Breast epithelium (tissue), 3 donors: ENCODE data around the gene NXPH4.

Experiments used
- POLR2A ChIP-seq: fragments of 450-650 bp; IDR thresholded peaks from one replicate; pipeline ENCODE4 v1.6.1; 2016; ENCODE audit warnings: antibody characterized with exemption, mild to moderate bottlenecking, moderate library complexity
- TF ChIP-seq, protein P1 (sequence below), 3 donors: fragments of 450-650 bp; IDR thresholded peaks; one replicate each; pipeline ENCODE4 v1.5.1; 2016 to 2017; ENCODE audit warnings: antibody characterized with exemption in 3 of 3, mild to moderate bottlenecking in 3 of 3, moderate library complexity in 3 of 3

DNA sequence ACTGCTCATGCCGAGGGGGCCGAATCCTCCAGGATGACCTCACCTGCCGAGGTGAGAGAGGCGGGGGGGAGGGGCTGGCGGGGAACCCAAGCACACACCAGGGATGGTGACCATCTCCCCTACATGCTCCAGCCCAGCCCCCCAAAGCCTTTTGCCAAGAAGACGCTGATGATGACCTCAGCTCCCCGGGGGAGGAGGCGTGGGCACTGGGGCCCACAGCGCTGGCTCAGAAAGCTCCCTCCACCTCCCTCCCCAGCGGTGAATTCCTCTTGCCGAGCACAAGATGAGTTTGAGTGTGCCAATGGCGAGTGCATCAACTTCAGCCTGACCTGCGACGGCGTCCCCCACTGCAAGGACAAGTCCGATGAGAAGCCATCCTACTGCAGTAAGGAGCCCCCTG lies 23.7 kb upstream of the NXPH4 start:
- no peak for TF ChIP-seq POLR2A
- TF ChIP-seq, protein P1, sequence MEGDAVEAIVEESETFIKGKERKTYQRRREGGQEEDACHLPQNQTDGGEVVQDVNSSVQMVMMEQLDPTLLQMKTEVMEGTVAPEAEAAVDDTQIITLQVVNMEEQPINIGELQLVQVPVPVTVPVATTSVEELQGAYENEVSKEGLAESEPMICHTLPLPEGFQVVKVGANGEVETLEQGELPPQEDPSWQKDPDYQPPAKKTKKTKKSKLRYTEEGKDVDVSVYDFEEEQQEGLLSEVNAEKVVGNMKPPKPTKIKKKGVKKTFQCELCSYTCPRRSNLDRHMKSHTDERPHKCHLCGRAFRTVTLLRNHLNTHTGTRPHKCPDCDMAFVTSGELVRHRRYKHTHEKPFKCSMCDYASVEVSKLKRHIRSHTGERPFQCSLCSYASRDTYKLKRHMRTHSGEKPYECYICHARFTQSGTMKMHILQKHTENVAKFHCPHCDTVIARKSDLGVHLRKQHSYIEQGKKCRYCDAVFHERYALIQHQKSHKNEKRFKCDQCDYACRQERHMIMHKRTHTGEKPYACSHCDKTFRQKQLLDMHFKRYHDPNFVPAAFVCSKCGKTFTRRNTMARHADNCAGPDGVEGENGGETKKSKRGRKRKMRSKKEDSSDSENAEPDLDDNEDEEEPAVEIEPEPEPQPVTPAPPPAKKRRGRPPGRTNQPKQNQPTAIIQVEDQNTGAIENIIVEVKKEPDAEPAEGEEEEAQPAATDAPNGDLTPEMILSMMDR (IDR thresholded peaks at IDR 0.05) = no peak
